HepG2 (cell line): ENCODE data around the gene NFE2L2. TPM values are rescaled to one million over a fixed set of nuclear protein-coding genes. Genes with fewer than 3 reads are reported as not detected.

Experiments used
- FOSL2 ChIP-seq: sonication (generic); formaldehyde crosslinking; IDR thresholded peaks from 2 replicates; pipeline ENCODE4 v1.4.0; 2020; ENCODE audit warnings: missing genetic modification reagents
- GZF1 ChIP-seq: sonication (generic); formaldehyde crosslinking; IDR thresholded peaks from 2 replicates; pipeline ENCODE4 v1.5.1; 2020; ENCODE audit warnings: mild to moderate bottlenecking, missing genetic modification reagents
- MAX ChIP-seq: IDR thresholded peaks from 2 replicates; pipeline ENCODE4 v1.6.1; 2012; ENCODE audit warnings: inconsistent platforms
- NONO ChIP-seq, 2 experiments: fragments of 450-650 bp in 1 of 2; sonication (generic) in 1 of 2; formaldehyde crosslinking in 1 of 2; IDR thresholded peaks in 1 of 2; conservative IDR thresholded peaks in 1 of 2; 2 replicates each; pipeline versions ENCODE4 v1.6.1 to v1.8.0; 2017 to 2022; ENCODE audit warnings: mild to moderate bottlenecking in 1 of 2, missing genetic modification reagents in 1 of 2, moderate library complexity in 1 of 2
- SIX4 ChIP-seq: sonication (generic); formaldehyde crosslinking; IDR thresholded peaks from 2 replicates; pipeline ENCODE4 v1.4.0; 2020; ENCODE audit warnings: missing genetic modification reagents
- TOE1 ChIP-seq: sonication (generic); formaldehyde crosslinking; IDR thresholded peaks from 2 replicates; pipeline ENCODE4 v1.4.0; 2020; ENCODE audit warnings: mild to moderate bottlenecking, missing genetic modification reagents
- ZNF639 ChIP-seq: conservative IDR thresholded peaks from 2 replicates; pipeline ENCODE4 v1.6.1; 2018; ENCODE audit warnings: missing genetic modification reagents
- ZSCAN25 ChIP-seq: sonication (generic); formaldehyde crosslinking; IDR thresholded peaks from 2 replicates; pipeline ENCODE4 v1.8.0; 2022; ENCODE audit warnings: mild to moderate bottlenecking, missing genetic modification reagents
- polyA plus RNA-seq, 8 experiments: library from polyadenylated mRNA; depleted of rRNA in 3 of 8; stranded (reverse) in 7 of 8; unstranded in 1 of 8; fragments of >200 nt; fragmentation: Illumina TruSeq in 4 of 8; extraction: Trizol in 4 of 8; gene quantifications; 2 replicates each; pipeline versions ENCODE4 v1.2.1 to v1.2.3, GENCODE V29; 2011 to 2016; ENCODE audit warnings: low read depth in 4 of 8, missing spikeins in 1 of 8, mixed read lengths in 1 of 8; ENCODE audit not compliant: insufficient read depth in 1 of 8
- total RNA-seq, 5 experiments: library from RNA; depleted of rRNA; stranded (reverse); fragments of >200 nt; fragmentation: Illumina TruSeq; extraction: Trizol; gene quantifications; 2 replicates each; pipeline ENCODE4 v1.2.3, GENCODE V29; 2016; ENCODE audit warnings: low read depth in 1 of 5
- TF ChIP-seq, protein P1 (sequence below): sonication (generic); formaldehyde crosslinking; IDR thresholded peaks from 2 replicates; pipeline ENCODE4 v1.5.0; 2020; ENCODE audit warnings: mild to moderate bottlenecking, missing genetic modification reagents, moderate library complexity

Gene NFE2L2
- total and polyA plus RNA-seq, 2 of the 13 experiments (the other 11 are each of a cell fraction or from before 2014, with no cell fraction given): 84.6 to 215 TPM

GRCh38 chr2:177254433-177255226 lies 9.9 kb downstream of the NFE2L2 start (continued):
- TF ChIP-seq, protein P1, sequence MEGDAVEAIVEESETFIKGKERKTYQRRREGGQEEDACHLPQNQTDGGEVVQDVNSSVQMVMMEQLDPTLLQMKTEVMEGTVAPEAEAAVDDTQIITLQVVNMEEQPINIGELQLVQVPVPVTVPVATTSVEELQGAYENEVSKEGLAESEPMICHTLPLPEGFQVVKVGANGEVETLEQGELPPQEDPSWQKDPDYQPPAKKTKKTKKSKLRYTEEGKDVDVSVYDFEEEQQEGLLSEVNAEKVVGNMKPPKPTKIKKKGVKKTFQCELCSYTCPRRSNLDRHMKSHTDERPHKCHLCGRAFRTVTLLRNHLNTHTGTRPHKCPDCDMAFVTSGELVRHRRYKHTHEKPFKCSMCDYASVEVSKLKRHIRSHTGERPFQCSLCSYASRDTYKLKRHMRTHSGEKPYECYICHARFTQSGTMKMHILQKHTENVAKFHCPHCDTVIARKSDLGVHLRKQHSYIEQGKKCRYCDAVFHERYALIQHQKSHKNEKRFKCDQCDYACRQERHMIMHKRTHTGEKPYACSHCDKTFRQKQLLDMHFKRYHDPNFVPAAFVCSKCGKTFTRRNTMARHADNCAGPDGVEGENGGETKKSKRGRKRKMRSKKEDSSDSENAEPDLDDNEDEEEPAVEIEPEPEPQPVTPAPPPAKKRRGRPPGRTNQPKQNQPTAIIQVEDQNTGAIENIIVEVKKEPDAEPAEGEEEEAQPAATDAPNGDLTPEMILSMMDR (CRISPR knock-in tag): peak; percentile 84
- no peak for TF ChIP-seq ZNF639 (CRISPR knock-in tag)
- TF ChIP-seq FOSL2 (CRISPR knock-in tag): peak; percentile 43; the same call in 1 of the 2 replicates
- TF ChIP-seq TOE1: 0 out of 2 replicates have a peak, but pooled peaks have one; percentile 42
- no peak for TF ChIP-seq ZSCAN25 (CRISPR knock-in tag)
- no peak for TF ChIP-seq GZF1 (CRISPR knock-in tag)
- peak; percentile 35; the same call in 1 of the 2 replicates for TF ChIP-seq MAX
- TF ChIP-seq NONO (IDR thresholded peaks at IDR 0.05): no peak
- 0 out of 2 replicates have a peak, but pooled peaks have one; percentile 28 for TF ChIP-seq NONO (CRISPR knock-in tag; conservative IDR thresholded peaks at IDR 0.05)
- no peak for TF ChIP-seq SIX4 (CRISPR knock-in tag)
